HepG2 (cell line): Measurements from ENCODE around the gene GCNT4. TPM values are rescaled to one million over a fixed set of nuclear protein-coding genes. Genes with fewer than 3 reads are reported as not detected.

ENCODE experiments used
- ATAC-seq: fragments of 200-7000 bp; cut with Tn5 transposase; 3 replicates; pipeline ENCODE4 v1.9.1; 2020; ENCODE audit warnings: mild to moderate bottlenecking, moderate library complexity
- BruUV-seq: library from RNA; stranded (reverse); fragments of 400-500 nt; replicated peaks from 2 replicates; lab custom pipeline; 2021; lab: Mats Ljungman, UMichigan
- CTCF ChIA-PET: fragments of 300-600 bp; formaldehyde crosslinking; extraction: SDS; loops from one replicate; lab custom pipeline; 2021; ENCODE audit warnings: low total read pairs, inconsistent platforms, low intra/inter-chr PET ratio; lab: Yijun Ruan, JAX
- POLR2A ChIA-PET: fragments of 350-600 bp; sonication (Branson Sonifier 250); formaldehyde crosslinking; loops from one replicate; lab custom pipeline; 2020; ENCODE audit warnings: antibody characterized with exemption, inconsistent platforms; lab: Yijun Ruan, JAX
- DNase-seq: peaks from one replicate; pipeline ENCODE4 v3.0.0-alpha.2; 2015; ENCODE audit warnings: low spot score
- FAIRE-seq: peaks from 3 replicates; lab custom pipeline; 2011; peaks lifted over from hg19 to GRCh38; lab: Jason Lieb, UNC
- H2AFZ ChIP-seq: one replicate; pipeline ENCODE4 v1.6.1; 2011; ENCODE audit warnings: low read length, inconsistent platforms
- H3K27ac ChIP-seq: fragments of 300-600 bp; 3 replicates; pipeline ENCODE4 v1.8.0; 2011; ENCODE audit warnings: mixed run types, mild to moderate bottlenecking, mixed read lengths, low read length, inconsistent platforms; ENCODE audit not compliant: insufficient read depth; ENCODE audit errors: extremely low read length
- H3K27me3 ChIP-seq, 2 experiments: fragments of 200-600 bp in 1 of 2; 2 replicates in 1 of 2; 3 replicates in 1 of 2; pipeline versions ENCODE4 v1.6.0 to v1.8.0; 2011; ENCODE audit warnings: low read length in 2 of 2, mild to moderate bottlenecking in 2 of 2, moderate library complexity in 2 of 2, inconsistent platforms in 1 of 2; ENCODE audit not compliant: insufficient read depth in 2 of 2, control insufficient read depth in 1 of 2
- H3K36me3 ChIP-seq, 2 experiments: fragments of 200-600 bp in 1 of 2; replicated peaks in 1 of 2; 2 replicates in 1 of 2; 3 replicates in 1 of 2; pipeline versions ENCODE4 v1.5.1 to v1.8.0; 2011; ENCODE audit warnings: low read length in 2 of 2, inconsistent platforms in 1 of 2; ENCODE audit not compliant: insufficient read depth in 2 of 2, control insufficient read depth in 1 of 2
- H3K4me1 ChIP-seq: 2 replicates; pipeline ENCODE4 v1.5.1; 2012; ENCODE audit warnings: low read length, inconsistent platforms; ENCODE audit not compliant: insufficient read depth
- H3K4me2 ChIP-seq: 2 replicates; pipeline ENCODE4 v1.6.0; 2011; ENCODE audit warnings: low read depth, low read length, inconsistent platforms
- H3K4me3 ChIP-seq, 3 experiments: fragments of 200-600 bp in 1 of 3; sonication (generic), shearing (Covaris generic) in 1 of 3; replicated peaks in 1 of 3; 2 replicates each; pipeline ENCODE4 v1.5.1; 2011 to 2016; ENCODE audit warnings: low read length in 3 of 3, inconsistent platforms in 2 of 3, low read depth in 2 of 3, mild to moderate bottlenecking in 2 of 3, control low read depth in 1 of 3, mixed read lengths in 1 of 3; ENCODE audit not compliant: insufficient read depth in 1 of 3
- H3K79me2 ChIP-seq: one replicate; pipeline ENCODE4 v1.6.1; 2011; ENCODE audit warnings: low read length, inconsistent platforms; ENCODE audit not compliant: insufficient read depth
- H3K9ac ChIP-seq: 2 replicates; pipeline ENCODE4 v1.6.0; 2011; ENCODE audit warnings: mild to moderate bottlenecking, low read depth, low read length, inconsistent platforms; ENCODE audit not compliant: insufficient read depth
- H3K9me3 ChIP-seq: 2 replicates; pipeline ENCODE4 v1.5.1; 2012; ENCODE audit warnings: mild to moderate bottlenecking, low read length
- H4K20me1 ChIP-seq: 2 replicates; pipeline ENCODE4 v1.6.0; 2011; ENCODE audit warnings: inconsistent platforms, mild to moderate bottlenecking, low read length, moderate library complexity; ENCODE audit not compliant: insufficient read depth
- CEBPG ChIP-seq: IDR thresholded peaks from 2 replicates; pipeline ENCODE4 v1.6.1; 2016
- DMTF1 ChIP-seq: sonication (generic); formaldehyde crosslinking; IDR thresholded peaks from 2 replicates; pipeline ENCODE4 v1.4.0; 2020; ENCODE audit warnings: mild to moderate bottlenecking, missing genetic modification reagents
- HOXA9 ChIP-seq: sonication (generic); formaldehyde crosslinking; IDR thresholded peaks from 2 replicates; pipeline ENCODE4 v1.8.1; 2022; ENCODE audit warnings: missing genetic modification reagents, mild to moderate bottlenecking, moderate library complexity, borderline replicate concordance
- JUNB ChIP-seq: sonication (generic); formaldehyde crosslinking; IDR thresholded peaks from 2 replicates; pipeline ENCODE4 v1.8.0; 2022; ENCODE audit warnings: missing genetic modification reagents, mild to moderate bottlenecking, borderline replicate concordance
- SNAI1 ChIP-seq: sonication (generic); formaldehyde crosslinking; IDR thresholded peaks from 2 replicates; pipeline ENCODE4 v1.5.0; 2020; ENCODE audit warnings: mild to moderate bottlenecking, missing genetic modification reagents, borderline replicate concordance
- SNRNP70 ChIP-seq: fragments of 200-400 bp; formaldehyde crosslinking; IDR thresholded peaks from 2 replicates; pipeline ENCODE4 v1.6.1; 2017; ENCODE audit warnings: mild to moderate bottlenecking, low read depth, low read length, moderate library complexity
- TCF7 ChIP-seq: sonication (generic); IDR thresholded peaks from 2 replicates; pipeline ENCODE4 v1.6.1; 2016; ENCODE audit warnings: antibody characterized with exemption, low read depth
- ZNF143 ChIP-seq: sonication (generic); formaldehyde crosslinking; IDR thresholded peaks from 2 replicates; pipeline ENCODE4 v1.4.0; 2020; ENCODE audit warnings: missing genetic modification reagents
- ZNF205 ChIP-seq: IDR thresholded peaks from 2 replicates; pipeline ENCODE4 v1.6.1; 2018; ENCODE audit warnings: missing biosample characterization, missing genetic modification reagents
- ZNF468 ChIP-seq: sonication (generic); formaldehyde crosslinking; IDR thresholded peaks from 2 replicates; pipeline ENCODE4 v1.8.0; 2022; ENCODE audit warnings: mild to moderate bottlenecking, moderate library complexity, missing genetic modification reagents
- ZNF598 ChIP-seq: sonication (generic); formaldehyde crosslinking; IDR thresholded peaks from 2 replicates; pipeline ENCODE4 v1.5.1; 2020; ENCODE audit warnings: mild to moderate bottlenecking, missing genetic modification reagents, borderline replicate concordance
- ZNF768 ChIP-seq: sonication (generic); formaldehyde crosslinking; IDR thresholded peaks from 2 replicates; pipeline ENCODE4 v1.4.0; 2020; ENCODE audit warnings: missing genetic modification reagents
- ZNF780A ChIP-seq: sonication (generic); formaldehyde crosslinking; IDR thresholded peaks from 2 replicates; pipeline ENCODE4 v1.8.0; 2022; ENCODE audit warnings: mild to moderate bottlenecking, missing genetic modification reagents, moderate library complexity
- ZSCAN20 ChIP-seq: sonication (generic); formaldehyde crosslinking; IDR thresholded peaks from 2 replicates; pipeline ENCODE4 v1.4.0; 2020; ENCODE audit warnings: missing genetic modification reagents, mild to moderate bottlenecking, borderline replicate concordance
- WGBS: methylation state at CpG from one replicate; pipeline ENCODE4 v1.1.6; 2017; ENCODE audit warnings: low lambda C conversion rate; 5-methylcytosine and 5-hydroxymethylcytosine counted together
- in situ Hi-C: cut with HindIII; loops from 2 replicates; pipeline ENCODE4 v1.10.0; 2017; ENCODE audit warnings: low pct_unique_long_range_greater_than_20kb; ENCODE audit not compliant: extremely low pct_ligation_motif_present
- intact Hi-C: fragments of 100-400 bp; cut with micrococcal nuclease; formaldehyde crosslinking; loops from one replicate; pipeline ENCODE4 v1.10.0; 2022; ENCODE audit not compliant: unreplicated experiment
- polyA plus RNA-seq, 8 experiments: library from polyadenylated mRNA; depleted of rRNA in 3 of 8; stranded (reverse) in 7 of 8; unstranded in 1 of 8; fragments of >200 nt; fragmentation: Illumina TruSeq in 4 of 8; extraction: Trizol in 4 of 8; gene quantifications; 2 replicates each; pipeline versions ENCODE4 v1.2.1 to v1.2.3, GENCODE V29; 2011 to 2016; ENCODE audit warnings: low read depth in 4 of 8, missing spikeins in 1 of 8, mixed read lengths in 1 of 8; ENCODE audit not compliant: insufficient read depth in 1 of 8
- total RNA-seq, 5 experiments: library from RNA; depleted of rRNA; stranded (reverse); fragments of >200 nt; fragmentation: Illumina TruSeq; extraction: Trizol; gene quantifications; 2 replicates each; pipeline ENCODE4 v1.2.3, GENCODE V29; 2016; ENCODE audit warnings: low read depth in 1 of 5
- TF ChIP-seq, protein P1 (sequence below): sonication (generic); formaldehyde crosslinking; IDR thresholded peaks from 2 replicates; pipeline ENCODE4 v1.5.0; 2020; ENCODE audit warnings: mild to moderate bottlenecking, missing genetic modification reagents, borderline replicate concordance
- TF ChIP-seq, protein P2 (sequence below): sonication (generic); formaldehyde crosslinking; IDR thresholded peaks from 2 replicates; pipeline ENCODE4 v1.4.0; 2020; ENCODE audit warnings: missing genetic modification reagents

The GCNT4 gene
- total and polyA plus RNA-seq, 2 of the 13 experiments (the other 11 are each of a cell fraction or from before 2014, with no cell fraction given): 0.22 to 0.38 TPM

- no peaks in the 10 kb centered on the region for H4K20me1 ChIP-seq
- H3K9ac ChIP-seq: no peak overlapping the region
- H3K27ac ChIP-seq: no peak overlapping the region
- intact Hi-C loops (no loop called here), in situ Hi-C loops (loop anchor here (10.0 kb wide), 1 partner anchor 108 kb away; no protein-coding TSS in a partner anchor)
- FAIRE-seq (no peak), ATAC-seq (no peak), DNase-seq (no peak)
- no peak overlapping the region for H3K4me3 ChIP-seq
- no peaks in the 10 kb centered on the region for H3K36me3 ChIP-seq
- BruUV-seq: no TSS peak
- 67% methylated on average over 1 of the region's 1 CpG for WGBS
- no peaks in the 10 kb centered on the region for H3K79me2 ChIP-seq
- peaks cover 13% of the 10 kb centered on the region; the same call in 1 of the 2 replicates for H3K4me1 ChIP-seq
- no peak overlapping the region for H3K4me2 ChIP-seq
- POLR2A ChIA-PET: no interaction called here
- no peak overlapping the region for H2AFZ ChIP-seq
- CTCF ChIA-PET: no interaction called here
- H3K9me3 ChIP-seq: no peaks in the 10 kb centered on the region
- no peaks in the 10 kb centered on the region for H3K27me3 ChIP-seq
- TF ChIP-seq SNAI1 (CRISPR knock-in tag) (no peak), ZNF598 (CRISPR knock-in tag) (no peak), DMTF1 (CRISPR knock-in tag) (no peak), ZNF768 (CRISPR knock-in tag) (no peak), CEBPG (CRISPR knock-in tag) (no peak), SNRNP70 (no peak), ZNF780A (no peak), ZNF205 (CRISPR knock-in tag) (no peak), ZNF468 (CRISPR knock-in tag) (no peak), ZSCAN20 (CRISPR knock-in tag) (no peak), ZNF143 (CRISPR knock-in tag) (no peak), TCF7 (no peak), HOXA9 (CRISPR knock-in tag) (no peak), JUNB (CRISPR knock-in tag) (no peak)
- TF ChIP-seq, protein P1, sequence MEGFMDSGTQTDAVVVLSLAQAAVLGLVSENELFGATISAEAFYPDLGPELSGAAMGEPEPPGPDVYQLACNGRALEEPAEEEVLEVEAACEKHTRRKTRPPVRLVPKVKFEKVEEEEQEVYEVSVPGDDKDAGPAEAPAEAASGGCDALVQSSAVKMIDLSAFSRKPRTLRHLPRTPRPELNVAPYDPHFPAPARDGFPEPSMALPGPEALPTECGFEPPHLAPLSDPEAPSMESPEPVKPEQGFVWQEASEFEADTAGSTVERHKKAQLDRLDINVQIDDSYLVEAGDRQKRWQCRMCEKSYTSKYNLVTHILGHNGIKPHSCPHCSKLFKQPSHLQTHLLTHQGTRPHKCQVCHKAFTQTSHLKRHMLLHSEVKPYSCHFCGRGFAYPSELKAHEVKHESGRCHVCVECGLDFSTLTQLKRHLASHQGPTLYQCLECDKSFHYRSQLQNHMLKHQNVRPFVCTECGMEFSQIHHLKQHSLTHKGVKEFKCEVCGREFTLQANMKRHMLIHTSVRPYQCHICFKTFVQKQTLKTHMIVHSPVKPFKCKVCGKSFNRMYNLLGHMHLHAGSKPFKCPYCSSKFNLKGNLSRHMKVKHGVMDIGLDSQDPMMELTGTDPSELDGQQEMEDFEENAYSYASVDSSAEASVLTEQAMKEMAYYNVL: no peak
- TF ChIP-seq, protein P2, sequence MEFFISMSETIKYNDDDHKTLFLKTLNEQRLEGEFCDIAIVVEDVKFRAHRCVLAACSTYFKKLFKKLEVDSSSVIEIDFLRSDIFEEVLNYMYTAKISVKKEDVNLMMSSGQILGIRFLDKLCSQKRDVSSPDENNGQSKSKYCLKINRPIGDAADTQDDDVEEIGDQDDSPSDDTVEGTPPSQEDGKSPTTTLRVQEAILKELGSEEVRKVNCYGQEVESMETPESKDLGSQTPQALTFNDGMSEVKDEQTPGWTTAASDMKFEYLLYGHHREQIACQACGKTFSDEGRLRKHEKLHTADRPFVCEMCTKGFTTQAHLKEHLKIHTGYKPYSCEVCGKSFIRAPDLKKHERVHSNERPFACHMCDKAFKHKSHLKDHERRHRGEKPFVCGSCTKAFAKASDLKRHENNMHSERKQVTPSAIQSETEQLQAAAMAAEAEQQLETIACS (CRISPR knock-in tag): no peak
Observed at GRCh38 chr5:75042522-75042921, 9.8 kb downstream of the GCNT4 start.
